Activated naive CD8-positive, alpha-beta T cell treated with anti-CD3 and anti-CD28 coated beads, Interleukin-2, amount 10 ng/mL, durations not matched to agents 7 days and 5 days (primary cell): Measurements from ENCODE around the gene MACROD2. TPM values are rescaled to one million over a fixed set of nuclear protein-coding genes. Genes with fewer than 3 reads are reported as not detected.

Experiments used
- ATAC-seq: fragments of 150-1000 bp; cut with Tn5 transposase; one replicate; pipeline ENCODE4 v1.10.0; 2021; ENCODE audit warnings: low read depth, moderate library complexity
- POLR2A ChIA-PET: fragments of 350-600 bp; sonication (Branson Sonifier 250); formaldehyde crosslinking; loops from one replicate; lab custom pipeline; 2021; ENCODE audit warnings: antibody characterized with exemption; lab: Charles Lee
- DNase-seq: peaks from one replicate; pipeline ENCODE4 v3.0.0; 2021
- H3K27ac Mint-ChIP-seq: one replicate; pipeline ENCODE4 v1.8.0; 2022; ENCODE audit warnings: mild to moderate bottlenecking, mixed read lengths
- H3K27me3 Mint-ChIP-seq: one replicate; pipeline ENCODE4 v1.8.0; 2022; ENCODE audit warnings: mild to moderate bottlenecking, moderate library complexity, mixed read lengths
- H3K36me3 Mint-ChIP-seq: one replicate; pipeline ENCODE4 v1.8.0; 2021; ENCODE audit warnings: mild to moderate bottlenecking, mixed read lengths
- H3K4me1 Mint-ChIP-seq: one replicate; pipeline ENCODE4 v1.8.0; 2021; ENCODE audit warnings: mixed read lengths
- H3K4me3 Mint-ChIP-seq: one replicate; pipeline ENCODE4 v1.8.0; 2022; ENCODE audit warnings: mild to moderate bottlenecking, moderate library complexity, mixed read lengths
- H3K9me3 Mint-ChIP-seq: one replicate; pipeline ENCODE4 v1.8.0; 2021; ENCODE audit warnings: mixed read lengths
- total RNA-seq, 2 experiments: library from RNA; stranded (reverse); gene quantifications; one replicate each; pipeline ENCODE4 v1.2.3, GENCODE V29; 2021

Gene MACROD2
- total RNA-seq, 2 experiments from 2014 or later = not detected

- no peaks in the 10 kb centered on the region for H3K9me3 Mint-ChIP-seq
- no peak for ATAC-seq
- no peaks in the 10 kb centered on the region for H3K36me3 Mint-ChIP-seq
- DNase-seq = no peak
- no peak overlapping the region for H3K4me3 Mint-ChIP-seq
- H3K27me3 Mint-ChIP-seq = no peaks in the 10 kb centered on the region
- no peaks in the 10 kb centered on the region for H3K4me1 Mint-ChIP-seq
- H3K27ac Mint-ChIP-seq = no peak overlapping the region
- POLR2A ChIA-PET = no interaction called here
Observed at GRCh38 chr20:14313341-14314020, 318.2 kb downstream of the MACROD2 start.

- Mint-ChIP-seq H3K9me3 (peaks cover 2% of the 10 kb centered on the region), H3K4me3 (no peak overlapping the region), H3K4me1 (no peaks in the 10 kb centered on the region), H3K27me3 (no peaks in the 10 kb centered on the region), H3K36me3 (no peaks in the 10 kb centered on the region), H3K27ac (no peak overlapping the region)
- DNase-seq = no peak
- POLR2A ChIA-PET = no interaction called here
- no peak for ATAC-seq
Observed at GRCh38 chr20:14319704-14320103, 324.4 kb downstream of the MACROD2 start.

DNA sequence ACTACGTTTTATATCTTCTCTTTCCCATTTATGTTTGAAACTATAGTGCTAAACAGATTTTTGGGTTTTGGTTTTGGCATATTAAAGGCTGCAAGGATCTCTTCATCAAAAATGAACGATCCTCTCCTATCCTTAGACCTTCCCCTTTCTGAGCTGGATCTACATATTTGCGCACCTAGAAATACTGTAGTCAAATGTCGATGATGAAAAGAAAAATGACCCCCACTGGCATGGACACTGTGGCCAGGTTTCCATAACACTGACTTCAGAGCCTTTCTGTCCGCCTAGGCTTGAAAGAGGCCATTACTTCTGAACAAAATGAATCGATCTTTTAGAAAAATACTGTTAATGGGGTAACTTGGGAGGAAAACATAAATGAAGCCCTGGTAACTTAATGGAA is 336.3 kb downstream of the MACROD2 start:
- Mint-ChIP-seq H3K9me3 (no peaks in the 10 kb centered on the region), H3K27ac (no peak overlapping the region), H3K4me1 (no peaks in the 10 kb centered on the region), H3K27me3 (no peaks in the 10 kb centered on the region), H3K36me3 (no peaks in the 10 kb centered on the region), H3K4me3 (no peak overlapping the region)
- ATAC-seq = no peak
- DNase-seq = no peak
- POLR2A ChIA-PET = no interaction called here

- DNase-seq (no peak), ATAC-seq (no peak)
- no peaks in the 10 kb centered on the region for H3K4me1 Mint-ChIP-seq
- no peak overlapping the region for H3K4me3 Mint-ChIP-seq
- no peaks in the 10 kb centered on the region for H3K36me3 Mint-ChIP-seq
- H3K27me3 Mint-ChIP-seq = no peaks in the 10 kb centered on the region
- H3K9me3 Mint-ChIP-seq = no peaks in the 10 kb centered on the region
- H3K27ac Mint-ChIP-seq = no peak overlapping the region
- POLR2A ChIA-PET = no interaction called here
Observed at GRCh38 chr20:14332866-14333265, 337.6 kb downstream of the MACROD2 start.

DNA sequence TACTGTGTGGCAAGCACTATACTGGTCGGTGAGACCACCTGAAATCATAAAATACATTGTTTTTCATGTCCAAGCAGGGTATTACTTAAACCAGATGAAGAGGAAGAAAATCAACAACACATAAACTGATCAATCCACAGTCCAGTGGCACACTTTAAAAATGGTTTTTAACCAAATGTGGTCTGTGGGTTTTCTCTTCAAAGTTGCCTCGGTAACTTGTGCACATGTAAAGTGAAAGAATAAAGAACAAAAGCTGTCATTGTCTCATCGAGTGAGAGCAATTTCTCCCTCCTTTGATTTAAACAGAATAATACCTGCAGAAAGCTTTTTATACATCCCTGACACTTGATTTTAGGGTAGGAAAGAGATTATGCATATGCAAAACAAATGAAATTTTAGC is 338.4 kb downstream of the MACROD2 start:
- ATAC-seq = no peak
- POLR2A ChIA-PET = no interaction called here
- no peak for DNase-seq
- Mint-ChIP-seq H3K4me1 (no peaks in the 10 kb centered on the region), H3K4me3 (no peak overlapping the region), H3K27me3 (no peaks in the 10 kb centered on the region), H3K27ac (no peak overlapping the region), H3K9me3 (no peaks in the 10 kb centered on the region), H3K36me3 (no peaks in the 10 kb centered on the region)

DNA sequence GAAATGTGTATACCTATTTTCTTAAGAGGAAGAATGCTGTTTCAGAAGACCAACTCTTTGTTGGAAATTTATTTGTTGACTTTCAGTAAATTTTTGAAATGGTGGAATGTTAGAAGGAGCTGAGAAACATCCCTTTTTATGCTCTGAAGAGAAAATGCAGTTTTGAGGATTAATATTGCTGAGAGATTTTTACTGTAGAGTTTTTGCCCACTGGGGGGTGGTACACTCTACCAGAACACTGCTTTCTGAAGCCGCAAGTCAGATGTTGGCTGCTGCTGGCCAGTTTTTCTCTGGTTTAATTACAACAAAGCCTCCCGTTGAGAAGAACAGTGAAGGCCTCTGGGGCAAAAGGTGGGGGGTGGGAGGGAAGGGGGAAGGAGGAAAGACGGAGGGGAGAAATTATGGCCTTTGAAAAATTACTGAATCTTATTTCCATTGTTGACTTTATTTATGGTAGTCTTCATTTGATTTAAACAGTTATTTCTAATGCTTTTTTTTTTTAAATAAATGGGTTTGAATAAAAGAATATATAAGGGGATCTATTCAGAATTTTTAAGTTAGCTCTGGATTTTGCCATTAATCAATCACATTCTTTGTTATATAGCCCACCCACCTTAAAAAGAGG is 339.1 kb downstream of the MACROD2 start:
- H3K36me3 Mint-ChIP-seq = no peaks in the 10 kb centered on the region
- H3K9me3 Mint-ChIP-seq = no peaks in the 10 kb centered on the region
- no peaks in the 10 kb centered on the region for H3K4me1 Mint-ChIP-seq
- POLR2A ChIA-PET = no interaction called here
- no peaks in the 10 kb centered on the region for H3K27me3 Mint-ChIP-seq
- ATAC-seq (no peak), DNase-seq (no peak)
- no peak overlapping the region for H3K27ac Mint-ChIP-seq
- H3K4me3 Mint-ChIP-seq = no peak overlapping the region

DNA sequence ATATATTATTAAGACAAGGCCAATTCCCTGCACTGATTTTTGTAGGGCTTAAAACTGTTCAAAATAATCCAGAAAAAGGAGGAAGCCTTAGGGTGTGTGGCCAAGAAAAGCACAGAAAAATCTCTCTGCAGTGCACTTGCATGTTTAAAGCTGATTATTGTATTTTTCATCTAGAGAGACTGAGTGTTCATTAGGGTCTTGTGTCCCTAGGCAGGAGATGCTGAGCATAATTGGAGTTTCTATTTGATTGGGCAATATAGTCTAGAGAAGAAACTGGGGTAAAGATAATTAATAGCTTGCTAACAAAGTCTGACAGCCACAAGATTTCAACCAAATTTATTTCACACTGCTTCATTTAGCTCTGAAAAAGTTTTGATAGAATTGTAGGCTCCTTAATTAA is 339.7 kb downstream of the MACROD2 start:
- POLR2A ChIA-PET = no interaction called here
- H3K4me1 Mint-ChIP-seq = no peaks in the 10 kb centered on the region
- ATAC-seq = no peak

DNA sequence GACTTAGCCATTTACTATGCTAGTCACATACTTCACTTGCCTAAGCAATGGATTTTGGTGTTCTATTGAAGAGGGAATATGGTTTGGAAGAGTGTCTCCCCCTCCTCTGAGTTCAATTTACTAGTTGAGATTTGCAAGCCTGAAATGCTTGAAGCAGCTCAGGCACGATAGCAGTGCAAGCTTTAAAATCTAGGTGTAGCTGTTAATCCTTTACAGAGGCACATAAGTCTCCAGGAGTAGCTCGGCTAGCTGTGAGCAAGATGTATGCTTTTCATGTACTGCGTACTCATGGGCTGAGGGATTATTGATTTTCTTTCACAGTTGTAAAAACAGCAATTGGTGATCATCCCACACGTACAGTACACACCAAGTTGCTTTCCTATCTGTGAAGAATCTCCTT is 341.4 kb downstream of the MACROD2 start:
- DNase-seq = no peak
- no peak for ATAC-seq
- no peak overlapping the region for H3K4me3 Mint-ChIP-seq
- H3K27ac Mint-ChIP-seq = no peak overlapping the region
- no peaks in the 10 kb centered on the region for H3K4me1 Mint-ChIP-seq
- no peaks in the 10 kb centered on the region for H3K27me3 Mint-ChIP-seq
- POLR2A ChIA-PET = no interaction called here
- H3K9me3 Mint-ChIP-seq = peaks cover 2% of the 10 kb centered on the region
- no peaks in the 10 kb centered on the region for H3K36me3 Mint-ChIP-seq

More for the DNA sequence above, 339.7 kb downstream of the MACROD2 start:
- Mint-ChIP-seq H3K27ac (no peak overlapping the region), H3K36me3 (no peaks in the 10 kb centered on the region), H3K27me3 (no peaks in the 10 kb centered on the region), H3K4me3 (no peak overlapping the region), H3K9me3 (peaks cover 2% of the 10 kb centered on the region)
- DNase-seq = no peak

- H3K9me3 Mint-ChIP-seq = peaks cover 2% of the 10 kb centered on the region
- ATAC-seq (no peak), DNase-seq (no peak)
- no peak within 1 kb of the TSS for H3K27ac Mint-ChIP-seq
- H3K36me3 Mint-ChIP-seq = no peaks in the 10 kb centered on the region
- H3K27me3 Mint-ChIP-seq = no peaks in the 10 kb centered on the region
- no peak within 1 kb of the TSS for H3K4me3 Mint-ChIP-seq
- POLR2A ChIA-PET = no interaction called here
- H3K4me1 Mint-ChIP-seq = no peaks in the 10 kb centered on the region
Observed at GRCh38 chr20:14337400-14338171, 342.3 kb downstream of the MACROD2 start, which contains the start of gene FLRT3. Gene FLRT3, minus strand, starts transcription at chr20:14337612. Its CDS starts 10,106 bp downstream, at chr20:14327506.

DNA sequence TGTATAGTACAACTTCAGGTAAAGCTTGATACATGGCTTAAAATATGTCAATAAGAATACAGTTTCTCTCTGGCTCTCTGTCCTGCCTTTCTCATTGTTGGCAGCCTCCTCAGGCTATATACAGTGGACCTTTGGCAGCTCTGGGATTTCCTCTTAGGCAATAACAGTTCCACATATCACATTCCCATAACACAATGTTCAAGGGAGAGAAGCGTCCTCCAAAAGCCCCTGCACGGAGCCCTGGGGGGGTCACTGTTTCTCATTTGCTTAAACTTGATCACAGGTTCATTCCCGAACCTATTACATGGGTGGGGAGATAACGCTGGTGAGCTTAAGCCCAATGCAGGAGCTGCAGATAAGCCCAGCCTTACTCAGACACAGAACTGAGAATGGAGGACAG is 346.5 kb downstream of the MACROD2 start:
- DNase-seq (no peak), ATAC-seq (no peak)
- no peak overlapping the region for H3K27ac Mint-ChIP-seq
- POLR2A ChIA-PET = no interaction called here
- no peaks in the 10 kb centered on the region for H3K4me1 Mint-ChIP-seq
- H3K36me3 Mint-ChIP-seq = no peaks in the 10 kb centered on the region
- peaks cover 2% of the 10 kb centered on the region for H3K9me3 Mint-ChIP-seq
- H3K4me3 Mint-ChIP-seq = no peak overlapping the region
- H3K27me3 Mint-ChIP-seq = no peaks in the 10 kb centered on the region

- Mint-ChIP-seq H3K4me1 (no peaks in the 10 kb centered on the region), H3K27me3 (no peaks in the 10 kb centered on the region), H3K9me3 (peaks cover 4% of the 10 kb centered on the region), H3K4me3 (no peak overlapping the region), H3K36me3 (no peaks in the 10 kb centered on the region), H3K27ac (no peak overlapping the region)
- POLR2A ChIA-PET = interaction anchor here (0.6 kb wide), 1 partner anchor 45 kb away, joined by 3 read pairs; no protein-coding TSS in a partner anchor
- no peak for ATAC-seq
- DNase-seq = no peak
Observed at GRCh38 chr20:14342918-14343317, 347.6 kb downstream of the MACROD2 start.

- no peak for ATAC-seq
- H3K4me3 Mint-ChIP-seq = no peak overlapping the region
- no peaks in the 10 kb centered on the region for H3K4me1 Mint-ChIP-seq
- POLR2A ChIA-PET = interaction anchor here (0.6 kb wide), 1 partner anchor 44 kb away, joined by 3 read pairs; no protein-coding TSS in a partner anchor
- H3K9me3 Mint-ChIP-seq = peaks cover 4% of the 10 kb centered on the region
- no peaks in the 10 kb centered on the region for H3K27me3 Mint-ChIP-seq
- H3K36me3 Mint-ChIP-seq = no peaks in the 10 kb centered on the region
- no peak overlapping the region for H3K27ac Mint-ChIP-seq
- DNase-seq = no peak
Observed at GRCh38 chr20:14343491-14344065, 348.3 kb downstream of the MACROD2 start.

GRCh38 chr20:14344746-14345145 is 349.4 kb downstream of the MACROD2 start:
- POLR2A ChIA-PET = no interaction called here
- no peaks in the 10 kb centered on the region for H3K4me1 Mint-ChIP-seq
- no peaks in the 10 kb centered on the region for H3K36me3 Mint-ChIP-seq

More at GRCh38 chr20:14344746-14345145, 349.4 kb downstream of the MACROD2 start:
- DNase-seq = no peak
- Mint-ChIP-seq H3K4me3 (no peak overlapping the region), H3K27ac (no peak overlapping the region), H3K9me3 (peaks cover 4% of the 10 kb centered on the region), H3K27me3 (no peaks in the 10 kb centered on the region)
- no peak for ATAC-seq
